ENCODE measurements around the gene MND1. TPM values are rescaled to one million over a fixed set of nuclear protein-coding genes. Genes with fewer than 3 reads are reported as not detected.

The MND1 gene
- total and polyA plus RNA-seq, 2 of the 8 experiments (the other 6 are each of a cell fraction or from before 2014, with no cell fraction given) = 4.4 to 26.2 TPM

GRCh38 chr4:153399358-153399757 lies 54.9 kb downstream of the MND1 start (continued):
- no peak for TF ChIP-seq KDM4A (IDR thresholded peaks at IDR 0.05; ENCODE audit: low read depth, low read length, severe bottlenecking)
- no peak for TF ChIP-seq CBX5 (IDR thresholded peaks at IDR 0.05; ENCODE audit: low read depth, low read length)
- no peak for TF ChIP-seq SIRT6 (IDR thresholded peaks at IDR 0.05; ENCODE audit: low read length)
- TF ChIP-seq SRF (IDR thresholded peaks at IDR 0.05; ENCODE audit: low read depth, low read length) = no peak
- TF ChIP-seq CBX8 (IDR thresholded peaks at IDR 0.05; ENCODE audit: borderline replicate concordance, low read depth, low read length) = no peak
- TF ChIP-seq KDM5A (IDR thresholded peaks at IDR 0.05; ENCODE audit: low read length) = no peak
- TF ChIP-seq MAFK (IDR thresholded peaks at IDR 0.05; ENCODE audit: low read depth, low read length) = no peak
- TF ChIP-seq E2F6 (IDR thresholded peaks at IDR 0.05) = no peak

Data from H1 (cell line).